Fibroblast of the aortic adventitia (primary cell): ENCODE data around the gene ITGB1BP1. TPM values are rescaled to one million over a fixed set of nuclear protein-coding genes. Genes with fewer than 3 reads are reported as not detected.

Experiments used
- DNase-seq: peaks from one replicate; pipeline ENCODE4 v3.0.0-alpha.2; 2010; ENCODE audit warnings: low read depth
- H3K4me3 ChIP-seq: 2 replicates; pipeline ENCODE4 v1.5.1; 2011; ENCODE audit warnings: low read depth, mild to moderate bottlenecking, control low read depth, low read length, moderate library complexity
- total RNA-seq: library from RNA; depleted of rRNA; stranded (reverse); fragments of >200 nt; gene quantifications from 2 replicates; pipeline ENCODE4 v1.2.3, GENCODE V29; 2012; ENCODE audit warnings: low replicate concordance
- TF ChIP-seq, protein P1 (sequence below): IDR thresholded peaks from 2 replicates; pipeline ENCODE4 v1.5.1; 2011; ENCODE audit warnings: mild to moderate bottlenecking, low read length, control low read depth, inconsistent platforms; ENCODE audit not compliant: insufficient read depth

Gene ITGB1BP1
- total RNA-seq, 1 donor = 80.9 TPM

DNA sequence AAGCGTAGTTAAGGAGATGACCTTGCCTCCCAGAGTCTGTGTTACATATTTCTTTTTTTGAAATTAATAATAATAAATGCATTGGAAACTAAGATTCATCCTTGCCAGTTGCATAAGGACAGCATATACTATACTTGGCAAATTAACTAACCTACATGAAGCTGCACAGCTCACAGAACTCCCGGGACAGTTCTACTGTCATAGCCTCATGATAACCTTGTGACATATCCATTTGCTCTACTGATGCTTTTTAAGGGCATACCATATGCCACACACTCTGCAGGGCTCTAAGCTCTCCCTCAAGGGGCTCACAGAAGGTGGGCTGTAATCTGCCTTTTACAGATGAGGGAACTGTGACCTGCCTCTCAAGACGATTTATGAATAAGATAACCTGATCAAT is 3.8 kb downstream of the ITGB1BP1 start:
- no peak overlapping the region for H3K4me3 ChIP-seq
- TF ChIP-seq, protein P1, sequence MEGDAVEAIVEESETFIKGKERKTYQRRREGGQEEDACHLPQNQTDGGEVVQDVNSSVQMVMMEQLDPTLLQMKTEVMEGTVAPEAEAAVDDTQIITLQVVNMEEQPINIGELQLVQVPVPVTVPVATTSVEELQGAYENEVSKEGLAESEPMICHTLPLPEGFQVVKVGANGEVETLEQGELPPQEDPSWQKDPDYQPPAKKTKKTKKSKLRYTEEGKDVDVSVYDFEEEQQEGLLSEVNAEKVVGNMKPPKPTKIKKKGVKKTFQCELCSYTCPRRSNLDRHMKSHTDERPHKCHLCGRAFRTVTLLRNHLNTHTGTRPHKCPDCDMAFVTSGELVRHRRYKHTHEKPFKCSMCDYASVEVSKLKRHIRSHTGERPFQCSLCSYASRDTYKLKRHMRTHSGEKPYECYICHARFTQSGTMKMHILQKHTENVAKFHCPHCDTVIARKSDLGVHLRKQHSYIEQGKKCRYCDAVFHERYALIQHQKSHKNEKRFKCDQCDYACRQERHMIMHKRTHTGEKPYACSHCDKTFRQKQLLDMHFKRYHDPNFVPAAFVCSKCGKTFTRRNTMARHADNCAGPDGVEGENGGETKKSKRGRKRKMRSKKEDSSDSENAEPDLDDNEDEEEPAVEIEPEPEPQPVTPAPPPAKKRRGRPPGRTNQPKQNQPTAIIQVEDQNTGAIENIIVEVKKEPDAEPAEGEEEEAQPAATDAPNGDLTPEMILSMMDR = no peak
- DNase-seq = no peak

DNA sequence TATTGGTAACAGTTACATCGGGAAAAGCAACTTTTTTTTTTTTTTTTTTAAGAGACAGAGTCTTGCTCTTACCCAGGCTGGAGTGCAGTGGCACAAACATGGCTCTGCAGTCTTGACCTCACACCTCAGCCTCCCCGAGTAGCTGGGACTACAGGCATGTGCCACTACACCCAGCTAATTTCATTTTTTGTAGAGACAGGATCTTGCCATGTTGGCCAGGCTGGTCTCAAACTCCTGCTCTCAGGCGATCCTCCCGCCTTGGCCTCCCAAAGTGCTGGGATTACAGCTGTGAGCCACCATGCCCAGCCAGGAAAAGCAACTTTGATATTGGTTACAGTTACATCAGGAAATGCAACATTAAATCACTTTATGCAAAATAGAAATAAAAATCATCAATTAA is 4.6 kb downstream of the ITGB1BP1 start:
- H3K4me3 ChIP-seq = no peak overlapping the region
- DNase-seq = no peak
- TF ChIP-seq, protein P1 = no peak

DNA sequence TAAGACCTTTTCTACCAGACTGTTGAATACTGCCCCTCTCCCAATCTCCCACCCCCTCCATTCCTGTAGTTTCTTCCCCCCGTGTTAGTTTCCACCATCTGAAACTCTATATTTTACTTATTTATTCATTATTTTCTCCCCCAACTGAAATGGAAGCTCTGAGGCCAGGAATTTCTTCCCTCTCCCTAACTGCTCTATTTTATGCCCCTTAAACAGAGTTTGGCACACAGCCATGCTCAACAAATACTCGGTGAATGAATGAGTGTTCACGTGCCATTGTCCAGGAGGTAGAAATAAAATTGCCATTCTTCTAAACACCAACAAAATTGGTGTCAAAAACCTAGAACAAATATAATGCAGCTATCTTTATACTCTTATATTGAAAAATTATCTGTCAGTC is 5.6 kb downstream of the ITGB1BP1 start:
- DNase-seq = no peak
- H3K4me3 ChIP-seq = no peak overlapping the region
- TF ChIP-seq, protein P1 = no peak

DNA sequence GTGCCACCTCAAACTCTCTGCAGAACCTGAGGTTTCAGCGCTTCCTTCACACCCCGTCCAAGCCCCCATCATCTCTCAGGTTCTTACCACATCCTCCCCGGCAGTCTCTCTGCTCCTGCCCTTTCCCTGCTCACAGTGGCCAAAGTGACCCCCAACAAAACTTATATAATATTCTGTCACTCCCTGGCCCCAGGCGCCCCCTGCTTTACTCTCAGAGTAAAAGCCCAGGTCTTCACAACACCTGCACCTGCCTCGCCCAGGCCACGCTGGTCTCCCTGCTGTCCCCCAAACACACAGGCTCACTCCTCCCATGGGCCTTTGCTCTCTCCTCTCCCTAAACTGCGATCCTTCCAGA is 6.4 kb downstream of the ITGB1BP1 start:
- no peak overlapping the region for H3K4me3 ChIP-seq
- TF ChIP-seq, protein P1 = no peak
- DNase-seq = no peak

DNA sequence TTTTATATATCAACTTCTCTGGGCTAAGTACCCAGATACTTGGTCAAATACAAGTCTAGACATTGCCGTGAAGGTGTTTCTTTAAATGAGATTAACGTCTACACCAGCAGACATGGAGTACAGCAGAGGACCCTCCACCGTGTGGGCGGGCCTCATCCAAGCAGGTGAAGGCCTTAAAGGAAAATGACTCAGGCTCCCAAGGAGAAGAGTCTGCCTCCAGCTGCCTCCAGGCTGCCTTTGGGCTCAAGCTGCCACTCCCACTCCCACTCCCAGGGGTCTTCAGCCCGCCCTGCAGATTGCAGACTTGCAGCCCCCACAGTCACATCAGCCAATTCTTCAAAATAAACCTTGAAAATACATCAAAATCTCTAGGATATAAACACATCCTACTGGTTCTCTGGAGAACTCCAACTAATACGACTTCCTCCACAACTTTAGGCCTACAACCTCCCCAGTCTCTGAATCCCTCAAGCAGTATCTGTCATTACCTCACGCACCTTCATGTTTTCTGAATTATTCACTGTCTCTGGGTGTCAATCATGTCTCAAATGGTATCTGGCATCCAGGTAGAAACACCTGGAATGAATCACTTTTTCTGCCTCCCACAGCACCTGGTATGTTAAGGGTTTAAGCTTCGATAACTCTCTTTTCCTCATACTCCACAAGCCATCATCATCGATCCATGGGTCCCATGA is 6.9 kb downstream of the ITGB1BP1 start:
- DNase-seq = no peak
- TF ChIP-seq, protein P1 = no peak
- H3K4me3 ChIP-seq = no peak overlapping the region

DNA sequence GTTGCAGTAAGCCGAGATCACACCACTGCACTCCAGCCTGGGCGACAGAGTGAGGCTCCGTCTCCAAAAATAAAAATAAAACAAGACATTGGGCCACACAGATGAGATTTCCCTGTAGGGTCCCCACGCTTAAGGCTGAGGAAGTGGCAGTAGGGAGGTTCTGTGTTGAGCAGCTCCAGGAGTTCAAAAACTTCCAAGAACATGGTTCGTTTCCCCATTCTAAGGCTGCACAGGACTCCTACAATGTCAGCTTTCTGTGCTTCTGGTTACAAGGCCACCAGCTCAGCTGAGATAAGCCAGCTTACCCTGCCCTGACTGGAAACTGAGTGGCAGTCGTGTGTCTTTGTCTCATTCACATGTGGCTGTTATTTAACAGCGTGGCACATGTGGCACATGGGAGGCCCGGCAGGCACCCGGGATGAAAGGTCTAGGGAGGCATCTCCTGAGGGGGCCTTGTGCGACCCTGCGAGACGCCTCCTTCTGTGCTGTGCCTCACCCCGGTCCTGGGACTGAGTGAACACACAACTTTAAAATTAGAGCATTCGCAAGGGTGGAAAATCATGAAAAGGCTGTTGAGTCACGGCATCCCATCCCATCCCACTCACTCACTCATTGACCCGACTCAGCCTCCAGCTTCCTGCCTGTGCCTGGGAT is 7.7 kb downstream of the ITGB1BP1 start:
- DNase-seq = no peak
- no peak overlapping the region for H3K4me3 ChIP-seq
- TF ChIP-seq, protein P1 = no peak
